ENCODE measurements around the gene PDE10A.

Gene PDE10A

DNA sequence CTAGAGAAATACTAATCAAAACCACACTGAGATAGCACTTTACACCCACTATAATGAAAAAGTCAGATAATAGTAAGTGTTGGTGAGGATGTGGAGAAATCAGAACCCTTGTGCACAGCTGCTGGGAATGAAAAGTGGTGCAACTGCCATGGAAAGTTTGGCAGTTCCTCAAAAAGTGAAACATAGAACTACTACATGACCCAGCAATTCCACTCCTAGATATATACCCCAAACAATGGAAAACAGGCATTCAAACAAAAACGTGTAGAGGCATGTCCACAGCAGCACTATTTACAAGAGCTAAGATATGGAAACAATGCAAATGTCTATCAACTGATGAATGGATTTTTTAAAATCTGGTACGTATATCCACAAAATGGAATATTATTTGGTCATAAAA, 236.1 kb downstream of the PDE10A start:
- DNase-seq (ENCODE audit: low read depth in 2 of 2, low spot score in 1 of 2), result no peak

DNA sequence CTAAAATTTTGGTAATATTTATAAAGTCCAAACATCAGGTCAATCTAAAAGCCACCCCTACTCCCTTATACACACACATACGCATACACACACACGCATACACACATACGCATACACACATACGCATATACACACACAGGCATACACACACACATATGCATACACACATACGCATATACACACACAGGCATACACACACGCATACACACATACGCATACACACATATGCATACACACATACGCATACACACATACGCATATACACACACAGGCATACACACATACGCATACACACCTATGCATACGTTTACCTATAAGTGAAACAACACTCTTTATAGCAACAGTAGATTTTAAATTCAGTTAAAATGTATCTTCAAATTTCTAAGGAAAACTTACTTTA, 240.8 kb downstream of the PDE10A start:
- no peak for DNase-seq (ENCODE audit: low read depth in 2 of 2, low spot score in 1 of 2)

DNA sequence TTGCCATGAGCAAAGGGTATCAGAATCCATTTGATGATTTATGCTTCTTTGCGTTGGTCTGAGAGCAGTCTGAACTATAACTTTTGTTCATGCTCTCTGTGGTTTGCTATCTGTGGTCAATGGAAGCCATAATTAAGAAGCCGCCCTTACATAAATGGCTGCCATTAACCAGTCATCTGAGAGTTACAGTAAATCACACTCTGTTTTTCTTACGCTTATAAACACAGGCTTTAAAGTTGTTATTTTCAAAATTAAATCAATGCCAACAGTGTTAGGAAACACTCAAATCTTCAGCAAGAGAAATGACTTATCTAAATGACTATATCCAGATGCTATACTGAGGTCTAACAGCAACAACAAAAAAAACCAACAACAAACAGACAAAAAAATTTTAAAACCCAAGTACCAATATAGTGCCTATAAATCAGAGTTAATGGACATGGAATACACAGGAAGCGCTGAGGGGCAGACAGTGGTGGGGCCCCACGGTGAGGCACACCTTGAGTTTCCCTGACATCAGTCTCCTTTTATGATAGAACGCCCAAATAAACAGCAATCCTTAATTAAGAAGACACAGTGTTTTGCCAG, 245.7 kb downstream of the PDE10A start:
- DNase-seq (ENCODE audit: low read depth in 2 of 2, low spot score in 1 of 2), result no peak

DNA sequence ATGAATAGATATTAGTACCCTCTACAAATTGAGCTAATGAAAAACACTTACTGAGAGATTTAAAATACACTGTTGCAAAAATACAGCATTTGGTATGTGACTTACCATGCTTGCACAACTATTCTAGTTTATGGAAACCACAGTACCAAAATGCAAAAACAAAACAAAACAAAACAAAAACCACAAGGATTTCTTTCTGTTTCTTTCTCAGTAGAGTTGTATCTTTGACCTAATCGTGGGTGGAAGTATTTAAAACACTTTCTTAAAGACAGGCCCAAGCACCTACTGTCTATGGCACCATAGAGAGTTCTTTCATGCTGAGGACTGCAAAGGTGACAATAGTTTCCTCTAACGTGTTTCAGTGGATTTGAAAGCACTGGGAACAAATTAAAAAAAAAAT, 258.3 kb downstream of the PDE10A start:
- DNase-seq (ENCODE audit: low read depth in 2 of 2, low spot score in 1 of 2), result no peak

DNA sequence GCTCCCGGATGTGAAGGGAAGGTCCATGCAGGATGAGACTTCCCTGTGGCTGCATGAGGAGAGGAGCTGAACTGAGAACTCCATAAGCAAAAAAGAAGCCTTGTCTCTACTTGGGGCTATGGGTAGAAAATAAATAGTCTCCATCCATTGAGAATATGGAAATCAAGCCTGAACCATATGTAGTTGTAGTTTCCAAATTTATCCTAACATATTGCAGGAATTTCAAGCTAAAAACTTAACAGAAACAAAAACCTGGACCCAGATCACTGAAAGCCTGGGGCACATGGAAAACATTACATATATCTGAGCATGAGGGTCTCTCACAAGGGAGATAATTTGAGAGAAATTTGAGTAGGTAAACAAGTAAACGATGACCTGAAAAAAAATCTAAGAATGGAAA, 258.7 kb downstream of the PDE10A start:
- DNase-seq (ENCODE audit: low read depth in 2 of 2, low spot score in 1 of 2), result no peak

DNA sequence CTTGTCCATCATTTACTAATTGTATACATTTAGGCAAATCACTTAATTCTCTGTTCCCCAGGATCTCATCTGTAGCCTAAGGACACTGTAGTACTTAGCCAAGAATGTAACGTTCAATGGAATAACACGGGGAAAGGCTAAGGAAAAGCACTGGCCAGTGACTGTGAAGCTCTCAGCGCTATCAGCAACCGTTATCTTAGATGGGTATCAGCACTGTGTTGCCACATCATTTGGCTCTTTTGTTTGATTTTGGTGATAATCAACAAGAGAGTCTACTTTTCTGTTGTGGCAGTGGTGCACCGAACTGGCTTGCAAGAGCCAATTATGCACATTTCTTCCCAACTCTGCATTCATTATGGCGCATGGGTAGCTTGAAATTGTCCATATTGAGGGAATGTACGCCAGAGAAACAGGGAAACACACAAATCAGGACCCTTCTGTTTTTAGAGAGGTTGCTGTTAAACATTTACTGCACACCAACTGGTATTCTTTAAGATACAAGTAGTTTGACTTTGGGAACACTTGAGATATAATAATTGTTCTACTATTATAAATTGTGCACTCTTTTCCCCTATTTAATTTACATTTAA, 259.9 kb downstream of the PDE10A start:
- no peak for DNase-seq (ENCODE audit: low read depth in 2 of 2, low spot score in 1 of 2)

DNA sequence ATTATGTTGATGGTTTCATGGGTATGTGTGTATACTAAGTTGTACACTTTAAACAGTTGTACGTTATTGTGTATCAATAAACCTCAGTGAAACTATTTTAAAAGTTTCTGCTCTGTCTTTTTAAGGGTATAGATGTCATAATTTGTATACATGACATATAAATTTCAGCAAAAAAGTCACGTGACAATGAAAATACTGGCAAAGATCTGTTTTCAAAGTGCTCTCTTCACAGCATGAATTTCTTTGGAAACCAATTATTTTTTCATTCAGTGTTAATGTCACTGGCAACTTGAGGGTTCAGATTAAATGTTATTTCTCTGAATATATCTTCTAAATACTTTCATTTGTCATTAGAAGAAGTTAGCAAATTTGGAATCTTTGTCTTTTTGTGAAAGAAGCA, 261.9 kb downstream of the PDE10A start:
- DNase-seq (ENCODE audit: low read depth in 2 of 2, low spot score in 1 of 2), result no peak

DNA sequence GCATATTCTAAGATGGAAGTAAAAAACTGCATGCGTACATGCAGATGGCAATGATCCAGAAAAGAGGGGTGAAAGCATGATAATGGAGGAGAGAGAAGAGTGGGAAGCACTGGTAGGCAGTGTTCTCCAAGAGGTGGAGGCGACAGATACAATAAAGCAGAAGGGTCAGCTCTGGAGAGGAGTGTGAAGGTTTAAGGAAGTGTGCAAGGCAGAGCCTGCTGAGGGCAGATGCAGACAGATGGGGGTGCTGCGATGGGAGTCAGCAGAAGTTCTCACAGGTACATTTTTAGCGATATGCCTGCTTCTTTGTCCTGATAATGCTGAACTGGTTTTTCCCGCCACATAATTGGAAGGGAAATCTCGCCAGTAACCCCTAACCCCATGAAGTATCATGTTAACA, 272.6 kb downstream of the PDE10A start:
- no peak for DNase-seq (ENCODE audit: low read depth in 2 of 2, low spot score in 1 of 2)

DNA sequence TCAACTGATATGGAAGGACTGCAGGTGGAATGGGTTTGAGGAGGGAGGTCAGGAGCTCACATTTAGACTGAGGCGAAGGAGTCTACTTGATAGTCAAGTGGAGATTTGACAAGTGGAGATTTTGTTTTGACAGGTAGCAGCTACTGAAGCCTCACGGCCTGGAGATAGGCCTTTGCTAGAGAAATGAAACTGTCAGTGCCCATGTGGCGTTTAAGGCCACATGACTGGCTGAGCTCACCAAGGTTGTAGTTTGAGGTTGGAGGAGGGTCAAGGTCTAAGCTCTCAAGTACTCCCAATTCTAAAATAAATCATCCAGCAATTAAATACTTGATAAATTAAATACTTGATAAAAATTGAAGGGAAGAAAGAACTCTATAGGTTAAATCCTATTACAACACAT, 273.5 kb downstream of the PDE10A start:
- DNase-seq (ENCODE audit: low read depth in 2 of 2, low spot score in 1 of 2), result no peak

DNA sequence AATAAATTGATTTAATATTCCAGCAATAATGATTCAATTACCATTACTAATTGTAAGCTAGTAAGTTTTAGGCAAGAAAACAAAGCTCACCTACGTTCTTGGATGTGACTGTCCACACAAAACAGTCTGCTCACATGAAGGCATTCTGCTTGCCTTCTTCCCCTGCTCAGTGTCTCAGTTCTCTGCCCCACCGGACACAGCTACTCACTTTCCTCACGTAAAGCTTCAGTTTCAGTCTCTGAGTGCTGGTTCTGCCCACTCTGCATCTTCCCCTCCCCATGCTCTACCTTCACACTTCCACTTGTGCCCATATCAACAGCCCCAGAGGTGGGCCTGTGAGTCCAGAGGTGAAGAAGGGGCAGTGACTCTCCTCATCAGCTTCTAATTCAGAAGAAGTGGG, 279.7 kb downstream of the PDE10A start:
- DNase-seq (ENCODE audit: low read depth in 2 of 2, low spot score in 1 of 2), result no peak

DNA sequence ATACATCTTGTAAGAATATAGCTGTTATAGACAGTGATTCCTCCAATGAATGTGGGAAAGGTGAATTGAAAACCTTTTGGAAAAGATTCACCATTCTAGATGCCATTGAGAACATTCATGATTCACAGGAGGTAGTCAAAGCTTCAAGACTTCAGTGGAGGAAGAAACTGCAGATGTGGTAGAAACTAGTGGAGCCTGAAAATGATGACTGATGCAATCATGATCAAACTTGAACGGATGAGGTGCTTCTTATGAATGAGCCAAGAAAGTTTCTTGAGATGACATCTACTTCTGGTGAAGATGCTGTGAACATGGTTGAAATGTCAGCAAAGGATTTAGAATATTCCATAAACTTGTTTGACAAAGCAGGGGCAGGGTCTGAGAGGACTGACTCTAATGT, 286.9 kb downstream of the PDE10A start:
- DNase-seq (ENCODE audit: low read depth in 2 of 2, low spot score in 1 of 2), result no peak

DNA sequence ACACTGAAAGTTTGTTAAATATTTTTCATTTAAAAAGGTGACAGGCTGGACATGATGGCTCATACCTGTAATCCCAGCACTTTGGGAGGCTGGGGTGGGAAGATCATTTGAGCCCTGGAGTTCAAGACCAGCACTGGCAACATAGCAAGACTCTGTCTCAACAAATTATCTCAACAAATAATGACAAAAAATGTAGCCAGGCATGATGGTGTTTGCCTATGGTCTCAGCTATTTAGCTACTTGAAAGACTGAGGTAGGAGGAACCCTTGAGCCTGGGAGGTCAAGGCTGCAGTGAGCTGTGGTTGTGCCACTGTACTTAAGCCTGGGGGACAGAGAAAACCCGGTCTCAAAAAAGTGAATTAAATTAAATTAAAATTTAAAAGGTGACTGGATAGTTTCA, 297.7 kb downstream of the PDE10A start:
- DNase-seq (ENCODE audit: low read depth in 2 of 2, low spot score in 1 of 2), result no peak

DNA sequence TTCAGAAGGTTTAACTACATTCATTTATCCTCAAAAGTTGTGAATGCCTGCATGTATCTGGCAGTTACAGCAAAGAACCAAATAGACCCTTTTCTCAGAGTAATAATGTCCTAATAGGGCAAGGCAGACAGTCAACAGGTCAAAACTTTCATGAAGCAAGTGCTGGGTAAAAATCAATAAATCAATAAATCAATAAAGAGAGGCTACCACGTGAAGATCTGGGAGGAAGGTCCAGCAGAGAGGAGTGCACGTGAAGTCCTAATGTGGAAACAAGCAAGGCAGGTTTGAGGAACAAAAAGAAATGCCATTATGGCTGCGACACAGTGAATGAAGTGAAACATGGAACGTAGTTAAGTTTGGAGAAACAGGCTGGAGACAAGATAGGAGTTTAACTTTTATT, 317.3 kb downstream of the PDE10A start:
- no peak for DNase-seq (ENCODE audit: low read depth in 2 of 2, low spot score in 1 of 2)

DNA sequence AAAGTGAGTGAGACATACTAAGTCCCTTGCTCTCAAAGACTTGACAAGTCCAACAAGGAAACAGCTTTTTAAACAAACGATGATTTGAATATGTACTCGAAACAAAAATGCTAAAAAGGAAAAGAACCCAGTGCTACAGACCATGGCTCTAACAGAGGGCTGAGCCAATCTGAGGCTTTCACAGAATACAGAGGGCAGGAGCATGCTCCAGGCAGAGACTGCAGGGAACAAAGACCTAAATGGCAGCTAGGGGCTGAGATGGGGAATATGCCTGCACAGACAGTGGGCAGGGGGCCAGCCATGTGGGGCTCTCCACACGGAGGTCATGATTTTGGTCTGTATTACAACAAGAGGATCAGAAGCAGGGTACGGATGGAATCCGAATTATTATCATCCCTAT, 322.5 kb downstream of the PDE10A start:
- no peak for DNase-seq (ENCODE audit: low read depth in 2 of 2, low spot score in 1 of 2)

DNA sequence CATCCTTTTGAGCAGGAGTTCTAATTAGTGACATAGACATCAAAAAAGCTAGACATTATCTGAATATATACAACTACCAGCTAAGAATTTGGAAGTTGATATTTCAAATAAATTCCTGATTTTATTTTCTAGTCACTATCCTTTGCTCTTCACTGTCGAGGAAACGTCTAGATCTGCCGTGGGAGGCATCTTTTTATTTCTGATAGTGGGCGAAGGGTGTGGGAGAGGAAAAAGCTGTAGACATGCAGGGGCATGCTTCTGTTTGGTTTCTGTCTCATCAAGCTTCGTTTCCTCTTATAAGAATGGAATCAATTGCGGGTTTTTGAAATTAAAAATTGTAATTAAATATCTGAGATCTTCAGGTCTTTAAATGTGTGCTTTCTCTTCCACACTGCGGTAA, 337.4 kb downstream of the PDE10A start:
- DNase-seq (ENCODE audit: low read depth in 2 of 2, low spot score in 1 of 2), result no peak

DNA sequence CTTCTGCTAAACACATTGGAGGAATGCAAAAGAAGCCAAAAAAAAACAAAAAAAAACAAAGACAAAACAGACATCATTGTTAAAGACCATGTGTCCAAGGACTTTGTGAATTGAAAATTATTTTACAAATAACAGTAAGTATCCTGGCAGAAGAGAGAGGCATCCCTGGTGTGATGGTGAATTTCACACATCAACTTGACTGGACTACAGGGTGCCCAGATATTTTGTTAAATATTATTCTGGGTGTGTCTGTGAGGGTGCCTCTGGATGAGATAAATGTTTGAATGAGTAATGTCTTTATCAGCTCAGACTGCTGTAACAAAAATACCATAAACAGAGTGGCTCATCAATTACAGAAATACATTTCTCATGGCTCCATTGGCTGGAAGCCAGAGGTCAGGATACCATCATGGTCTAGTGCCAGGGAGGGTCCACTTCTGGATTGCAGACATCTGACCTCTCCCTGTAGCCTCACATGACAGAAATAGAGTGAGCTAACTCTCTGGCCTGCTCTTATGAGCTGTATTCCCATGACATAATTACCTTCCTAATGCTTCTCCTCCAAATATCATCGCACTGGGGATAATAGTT, 341.4 kb downstream of the PDE10A start:
- no peak for DNase-seq (ENCODE audit: low read depth in 2 of 2, low spot score in 1 of 2)

DNA sequence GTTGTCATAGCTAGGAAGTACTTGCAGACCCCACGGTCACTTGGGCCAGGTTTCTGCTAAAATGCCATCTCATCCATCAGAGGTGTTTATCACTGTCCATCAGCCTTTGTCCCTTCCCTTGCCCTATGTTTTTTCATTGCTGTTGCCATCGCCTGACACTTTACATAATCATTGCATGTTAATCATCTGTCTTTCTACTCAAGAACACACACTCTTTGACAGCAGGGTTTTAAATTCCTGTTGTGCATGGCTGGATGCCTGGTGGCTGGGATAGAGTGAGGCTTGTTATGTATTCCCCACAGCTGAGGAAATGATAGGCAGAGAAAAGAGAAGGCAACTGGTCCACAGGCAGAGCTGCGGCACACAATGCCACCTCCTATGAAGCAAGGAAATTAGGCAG, 341.9 kb downstream of the PDE10A start:
- DNase-seq (ENCODE audit: low read depth in 2 of 2, low spot score in 1 of 2), result no peak

DNA sequence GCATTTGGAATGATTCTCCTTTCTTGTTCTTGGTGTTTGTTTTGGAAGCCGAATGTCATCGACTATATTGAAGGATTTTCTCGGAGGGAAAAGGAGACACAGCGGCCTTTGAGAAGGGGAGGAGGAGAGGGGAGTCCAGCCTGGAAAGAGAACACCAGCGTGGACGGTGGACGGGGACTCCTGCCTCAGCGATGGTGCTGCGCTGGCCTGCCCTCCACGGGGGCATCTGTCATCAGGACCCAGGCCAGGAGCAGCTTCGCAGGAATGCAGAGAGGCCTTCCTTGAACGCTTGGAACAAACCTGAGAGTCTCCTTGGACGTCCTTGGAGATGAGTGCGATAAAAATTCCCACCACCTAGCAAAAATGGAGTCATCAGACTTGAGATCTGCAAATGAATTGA, 345.3 kb downstream of the PDE10A start:
- no peak for DNase-seq (ENCODE audit: low read depth in 2 of 2, low spot score in 1 of 2)

DNA sequence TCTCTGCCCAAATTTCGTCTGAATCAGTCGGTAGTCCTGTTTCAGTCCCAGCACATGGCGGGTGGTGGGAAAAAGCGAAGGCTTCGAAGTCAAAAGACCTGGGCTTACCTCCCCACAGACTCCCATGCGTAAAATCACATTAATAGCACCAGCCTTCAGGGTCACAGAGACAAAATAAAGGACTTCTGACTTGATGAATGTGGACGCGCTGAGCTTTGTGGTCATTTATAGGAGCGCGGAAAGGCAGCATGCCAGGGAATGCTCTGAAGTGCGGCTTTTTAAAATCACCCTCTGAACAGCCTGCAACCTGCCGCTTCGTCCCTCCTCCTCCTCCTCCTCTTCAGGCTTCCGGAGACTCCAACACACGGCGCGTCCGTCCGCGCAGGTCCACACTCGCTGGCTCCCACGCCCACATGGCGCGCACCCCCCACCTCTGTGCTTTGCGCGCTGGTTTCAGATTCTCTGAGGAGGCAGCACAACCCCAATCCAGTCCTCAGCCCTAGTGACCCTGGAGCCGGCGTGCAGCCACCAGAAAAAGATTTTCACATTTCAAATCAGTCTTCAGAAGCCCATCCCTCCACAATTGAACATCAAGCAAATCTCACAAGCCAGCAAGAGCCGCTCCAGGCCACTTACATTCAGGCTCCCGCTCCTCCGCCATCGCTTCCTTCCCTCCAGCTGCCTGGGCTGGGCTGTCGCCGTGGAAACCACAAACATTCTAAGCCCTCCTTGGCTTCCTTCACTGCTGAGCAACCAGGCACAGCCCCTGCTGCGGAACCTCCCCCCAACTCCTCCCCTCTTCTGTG, 353.9 kb downstream of the PDE10A start, which contains the start of gene C6orf118:
TSS of gene C6orf118 (minus strand) at position 680 of the 806 bp plus-strand sequence. CDS start at position 661, 19 bp downstream.
- no peak for DNase-seq (ENCODE audit: low read depth in 2 of 2, low spot score in 1 of 2)

DNA sequence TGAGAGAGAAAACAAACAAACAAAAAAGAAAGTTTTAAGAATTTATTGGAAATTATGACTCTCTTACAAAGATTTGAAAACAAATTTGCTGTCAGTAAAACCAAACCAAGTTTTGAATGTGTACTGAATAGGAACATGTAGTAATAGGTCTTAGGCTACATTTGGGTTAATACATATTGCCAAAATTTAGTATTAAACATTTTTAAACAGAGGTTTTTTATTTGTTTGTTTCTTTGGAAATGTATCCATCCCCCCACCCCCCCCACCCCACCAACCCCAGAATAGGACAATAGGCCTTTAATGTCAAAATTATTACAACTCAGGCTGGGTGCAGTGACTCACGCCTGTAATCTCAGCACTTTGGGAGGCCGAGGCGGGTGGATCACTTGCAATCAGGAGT, 356.1 kb downstream of the PDE10A start:
- DNase-seq (ENCODE audit: low read depth in 2 of 2, low spot score in 1 of 2), result no peak

DNA sequence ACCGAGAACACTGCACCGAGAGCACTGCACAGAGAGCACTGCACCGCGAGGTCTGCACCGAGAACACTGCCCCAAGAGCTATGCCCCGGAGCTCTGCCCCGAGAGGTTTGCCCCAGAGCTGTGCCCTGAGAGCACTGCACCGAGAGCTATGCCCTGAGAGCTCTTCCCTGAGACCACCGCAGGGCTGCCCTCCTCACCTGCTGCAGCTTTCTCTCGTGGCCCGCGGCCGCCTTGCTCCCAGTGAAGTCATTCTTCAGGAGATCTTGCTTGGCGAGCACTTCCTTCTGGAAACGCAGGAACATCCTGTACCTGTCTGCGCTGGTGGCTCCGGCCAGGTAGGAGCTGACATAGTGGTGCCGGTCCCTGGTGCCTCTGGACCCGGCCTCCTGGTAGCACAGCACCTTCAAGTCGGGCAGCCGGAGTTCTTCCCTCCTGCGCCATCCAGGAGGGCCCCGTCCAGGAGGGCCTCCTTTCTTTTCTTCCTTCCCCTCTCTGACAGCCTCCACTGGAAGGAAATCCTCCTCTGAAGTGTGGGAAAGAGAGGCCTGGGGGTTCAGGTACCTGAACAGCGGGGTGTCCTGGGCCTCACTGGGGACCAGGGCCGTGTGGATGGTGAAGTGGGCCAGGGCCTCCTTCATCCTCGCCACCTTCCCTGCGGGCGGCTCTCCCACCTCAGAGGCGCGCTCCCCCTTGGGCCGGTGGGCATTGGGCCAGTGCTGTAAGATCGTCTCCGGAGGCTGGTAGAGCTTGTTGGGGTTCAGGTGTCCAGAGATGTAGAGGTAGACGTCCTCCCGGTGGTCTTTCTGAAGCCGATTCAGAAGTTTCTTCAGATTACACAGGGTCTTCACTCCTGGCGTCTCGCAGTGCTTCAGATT, 361.4 kb downstream of the PDE10A start:
- DNase-seq (ENCODE audit: low read depth in 2 of 2, low spot score in 1 of 2), result no peak

Data from stimulated activated CD8-positive, alpha-beta memory T cell treated with anti-CD3 and anti-CD28 coated beads, Interleukin-4, amount 100 ng/mL, for 1 hour (primary cell).